22Rv1 (cell line): Measurements from ENCODE around the gene CLTRN.

Source experiments
- ZFX ChIP-seq: fragments of 450-650 bp; IDR thresholded peaks from 2 replicates; pipeline ENCODE4 v1.6.1; 2017; ENCODE audit warnings: antibody characterized with exemption, borderline replicate concordance
- TF ChIP-seq, protein P1 (sequence below): fragments of 450-650 bp; IDR thresholded peaks from 2 replicates; pipeline ENCODE4 v1.5.1; 2017; ENCODE audit warnings: mild to moderate bottlenecking

DNA sequence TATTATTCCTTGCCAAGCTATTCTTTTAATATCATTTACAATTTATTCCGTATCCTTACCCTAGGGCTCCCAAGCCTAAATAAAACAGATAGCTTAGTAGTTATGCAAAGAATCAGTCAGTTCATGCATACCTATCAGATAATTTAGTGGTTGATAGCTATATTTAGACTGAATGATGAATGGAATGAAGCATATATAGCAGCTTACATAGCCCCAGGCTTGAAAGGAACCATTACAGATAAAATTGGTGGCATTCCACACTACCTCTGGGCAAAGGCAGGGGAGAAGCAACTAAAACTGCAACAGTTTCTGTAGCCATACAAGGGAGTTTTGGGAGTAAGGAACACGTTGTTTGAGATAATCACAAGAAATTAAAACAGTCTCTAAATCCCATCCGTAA is 66.6 kb downstream of the CLTRN start:
- TF ChIP-seq, protein P1, sequence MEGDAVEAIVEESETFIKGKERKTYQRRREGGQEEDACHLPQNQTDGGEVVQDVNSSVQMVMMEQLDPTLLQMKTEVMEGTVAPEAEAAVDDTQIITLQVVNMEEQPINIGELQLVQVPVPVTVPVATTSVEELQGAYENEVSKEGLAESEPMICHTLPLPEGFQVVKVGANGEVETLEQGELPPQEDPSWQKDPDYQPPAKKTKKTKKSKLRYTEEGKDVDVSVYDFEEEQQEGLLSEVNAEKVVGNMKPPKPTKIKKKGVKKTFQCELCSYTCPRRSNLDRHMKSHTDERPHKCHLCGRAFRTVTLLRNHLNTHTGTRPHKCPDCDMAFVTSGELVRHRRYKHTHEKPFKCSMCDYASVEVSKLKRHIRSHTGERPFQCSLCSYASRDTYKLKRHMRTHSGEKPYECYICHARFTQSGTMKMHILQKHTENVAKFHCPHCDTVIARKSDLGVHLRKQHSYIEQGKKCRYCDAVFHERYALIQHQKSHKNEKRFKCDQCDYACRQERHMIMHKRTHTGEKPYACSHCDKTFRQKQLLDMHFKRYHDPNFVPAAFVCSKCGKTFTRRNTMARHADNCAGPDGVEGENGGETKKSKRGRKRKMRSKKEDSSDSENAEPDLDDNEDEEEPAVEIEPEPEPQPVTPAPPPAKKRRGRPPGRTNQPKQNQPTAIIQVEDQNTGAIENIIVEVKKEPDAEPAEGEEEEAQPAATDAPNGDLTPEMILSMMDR: no peak
- no peak for TF ChIP-seq ZFX
